ENCODE measurements around the gene TSPAN33.

The TSPAN33 gene

GRCh38 chr7:129149511-129149910 is 5.0 kb downstream of the TSPAN33 start:
- no peak for DNase-seq (ENCODE audit: low spot score)
- POLR2A ChIA-PET (ENCODE audit: low non-redundant PET) = no interaction called here
- CTCF ChIA-PET = no interaction called here
- no peak for TF ChIP-seq CTCF (conservative IDR thresholded peaks at IDR 0.05; ENCODE audit: low read depth)
- no peak overlapping the region for H3K27ac ChIP-seq

GRCh38 chr7:129150199-129150996 is 5.9 kb downstream of the TSPAN33 start:
- DNase-seq (ENCODE audit: low spot score) = no peak
- ChIA-PET POLR2A (ENCODE audit: low non-redundant PET) (no interaction called here), CTCF (no interaction called here)
- H3K27ac ChIP-seq = no peak overlapping the region
- no peak for TF ChIP-seq CTCF (conservative IDR thresholded peaks at IDR 0.05; ENCODE audit: low read depth)

- ChIA-PET POLR2A (ENCODE audit: low non-redundant PET) (no interaction called here), CTCF (no interaction called here)
- TF ChIP-seq CTCF (conservative IDR thresholded peaks at IDR 0.05; ENCODE audit: low read depth) = no peak
- H3K27ac ChIP-seq = no peak overlapping the region
- no peak for DNase-seq (ENCODE audit: low spot score)
Observed at GRCh38 chr7:129157651-129158050, 13.1 kb downstream of the TSPAN33 start.

GRCh38 chr7:129159539-129159938 is 15.0 kb downstream of the TSPAN33 start:
- DNase-seq (ENCODE audit: low spot score) = no peak
- no peak for TF ChIP-seq CTCF (conservative IDR thresholded peaks at IDR 0.05; ENCODE audit: low read depth)
- ChIA-PET POLR2A (ENCODE audit: low non-redundant PET) (no interaction called here), CTCF (interaction anchor here (0.6 kb wide), 1 partner anchor 131 kb away, joined by 4 read pairs; no protein-coding TSS in a partner anchor)
- H3K27ac ChIP-seq = no peak overlapping the region

GRCh38 chr7:129160161-129160905 is 15.8 kb downstream of the TSPAN33 start:
- no peak for TF ChIP-seq CTCF (conservative IDR thresholded peaks at IDR 0.05; ENCODE audit: low read depth)
- no peak overlapping the region for H3K27ac ChIP-seq
- ChIA-PET POLR2A (ENCODE audit: low non-redundant PET) (no interaction called here), CTCF (no interaction called here)
- DNase-seq (ENCODE audit: low spot score) = no peak

- no peak for DNase-seq (ENCODE audit: low spot score)
- CTCF ChIA-PET = no interaction called here
- TF ChIP-seq CTCF (conservative IDR thresholded peaks at IDR 0.05; ENCODE audit: low read depth) = no peak
- no peak overlapping the region for H3K27ac ChIP-seq
- POLR2A ChIA-PET (ENCODE audit: low non-redundant PET) = no interaction called here
Observed at GRCh38 chr7:129161524-129162225, 17.2 kb downstream of the TSPAN33 start.
